ENCODE data around the gene NLN.

- TF ChIP-seq CTCF (IDR thresholded peaks at IDR 0.05; ENCODE audit: low read length) (no peak), EZH2 (optimal IDR thresholded peaks at IDR 0.05; ENCODE audit: low read depth, low read length) (no peak)
These were observed 86.8 kb downstream of the NLN start for GRCh38 chr5:65808818-65809217.
